Progenitor cell of endocrine pancreas (in vitro differentiated cells): Measurements from ENCODE around the gene PHLDA2. TPM values are rescaled to one million over a fixed set of nuclear protein-coding genes. Genes with fewer than 3 reads are reported as not detected.

Experiments
- DNase-seq: peaks from one replicate; pipeline ENCODE4 v3.0.0; 2021; ENCODE audit warnings: low spot score; ENCODE audit not compliant: unreplicated experiment
- H3K27ac Mint-ChIP-seq: 2 replicates; pipeline ENCODE4 v1.8.0; 2021; ENCODE audit warnings: mild to moderate bottlenecking, moderate library complexity, mixed read lengths
- H3K27me3 Mint-ChIP-seq: 2 replicates; pipeline ENCODE4 v1.8.0; 2021; ENCODE audit warnings: mixed read lengths
- H3K36me3 Mint-ChIP-seq: 2 replicates; pipeline ENCODE4 v1.8.0; 2022; ENCODE audit warnings: mixed read lengths; ENCODE audit not compliant: insufficient read depth
- H3K4me1 Mint-ChIP-seq: 2 replicates; pipeline ENCODE4 v1.8.0; 2021; ENCODE audit warnings: low read depth, mixed read lengths
- H3K4me3 Mint-ChIP-seq: 2 replicates; pipeline ENCODE4 v1.8.0; 2021; ENCODE audit warnings: low read depth, mild to moderate bottlenecking, moderate library complexity, mixed read lengths
- H3K9me3 Mint-ChIP-seq: 2 replicates; pipeline ENCODE4 v1.8.0; 2021; ENCODE audit warnings: low read depth, mixed read lengths
- CTCF ChIP-seq: fragments of 200-600 bp; sonication (generic); IDR thresholded peaks from one replicate; pipeline ENCODE4 v1.5.0; 2021; ENCODE audit warnings: antibody characterized with exemption, mild to moderate bottlenecking; ENCODE audit not compliant: unreplicated experiment
- total RNA-seq: library from RNA; stranded (reverse); gene quantifications from 2 replicates; pipeline ENCODE4 v1.2.1, GENCODE V29; 2021

PHLDA2 gene
- total RNA-seq, 1 donor from 2014 or later = 1.2 TPM

GRCh38 chr11:2945031-2945756 lies 16.0 kb upstream of the PHLDA2 start:
- H3K4me1 Mint-ChIP-seq = peaks cover 5% of the 10 kb centered on the region
- no peak for TF ChIP-seq CTCF
- peaks cover 19% of the 10 kb centered on the region for H3K36me3 Mint-ChIP-seq
- no peak for DNase-seq
- H3K27me3 Mint-ChIP-seq = no peaks in the 10 kb centered on the region
- no peaks in the 10 kb centered on the region for H3K9me3 Mint-ChIP-seq
- peak overlapping the region; percentile 13 for H3K27ac Mint-ChIP-seq
- H3K4me3 Mint-ChIP-seq = no peak overlapping the region

- peaks cover 17% of the 10 kb centered on the region for H3K36me3 Mint-ChIP-seq
- H3K27me3 Mint-ChIP-seq = no peaks in the 10 kb centered on the region
- no peak overlapping the region for H3K27ac Mint-ChIP-seq
- DNase-seq = no peak
- peaks cover 4% of the 10 kb centered on the region for H3K9me3 Mint-ChIP-seq
- no peak for TF ChIP-seq CTCF
- H3K4me3 Mint-ChIP-seq = no peak overlapping the region
- H3K4me1 Mint-ChIP-seq = peaks cover 4% of the 10 kb centered on the region
Observed at GRCh38 chr11:2944530-2944929, 15.3 kb upstream of the PHLDA2 start.

- Mint-ChIP-seq H3K27ac (no peak overlapping the region), H3K9me3 (peaks cover 8% of the 10 kb centered on the region), H3K27me3 (no peaks in the 10 kb centered on the region), H3K36me3 (peaks cover 17% of the 10 kb centered on the region), H3K4me3 (no peak overlapping the region), H3K4me1 (no peaks in the 10 kb centered on the region)
- no peak for TF ChIP-seq CTCF
- DNase-seq = no peak
Observed at GRCh38 chr11:2943711-2944118, 14.5 kb upstream of the PHLDA2 start.

- Mint-ChIP-seq H3K27ac (no peak overlapping the region), H3K9me3 (peaks cover 13% of the 10 kb centered on the region), H3K27me3 (no peaks in the 10 kb centered on the region), H3K4me3 (no peak overlapping the region), H3K36me3 (peaks cover 20% of the 10 kb centered on the region), H3K4me1 (no peaks in the 10 kb centered on the region)
- DNase-seq = no peak
- no peak for TF ChIP-seq CTCF
Observed at GRCh38 chr11:2942872-2943710, 13.9 kb upstream of the PHLDA2 start.

GRCh38 chr11:2942447-2942846 lies 13.2 kb upstream of the PHLDA2 start:
- H3K27me3 Mint-ChIP-seq = no peaks in the 10 kb centered on the region
- no peak overlapping the region for H3K27ac Mint-ChIP-seq
- H3K9me3 Mint-ChIP-seq = peaks cover 19% of the 10 kb centered on the region
- no peak for TF ChIP-seq CTCF
- no peak overlapping the region for H3K4me3 Mint-ChIP-seq
- DNase-seq = no peak
- H3K36me3 Mint-ChIP-seq = peaks cover 24% of the 10 kb centered on the region
- no peaks in the 10 kb centered on the region for H3K4me1 Mint-ChIP-seq
